ENCODE measurements around the gene PSMG3. TPM values are rescaled to one million over a fixed set of nuclear protein-coding genes. Genes with fewer than 3 reads are reported as not detected.

The PSMG3 gene
- total and polyA plus RNA-seq, 2 of the 8 experiments (the other 6 are each of a cell fraction or from before 2014, with no cell fraction given), result 30.2 to 62.0 TPM

- no peak overlapping the region for H3K56ac ChIP-seq (replicated peaks; ENCODE audit: insufficient read length, low read depth, low read length)
- no peaks in the 10 kb centered on the region for H3K27me3 ChIP-seq (replicated peaks in 1 of 4; ENCODE audit: control insufficient read depth in 3 of 4, extremely low read depth in 1 of 4, insufficient read depth in 3 of 4, low read length in 3 of 4)
- FAIRE-seq (no peak), DNase-seq (ENCODE audit: low read depth in 1 of 2, low spot score in 2 of 2) (no peak)
- H3K4ac ChIP-seq (replicated peaks; ENCODE audit: insufficient read length, low read depth, low read length), result no peak overlapping the region
- 92% methylated on average over 55 of the region's 73 CpGs; no CpG with 5 or more reads in 1 of the 2 experiments for WGBS, 2 experiments (ENCODE audit: extremely low coverage in 1 of 2, insufficient coverage in 1 of 2, insufficient read length in 1 of 2, insufficient replicate concordance in 2 of 2, low coverage in 1 of 2, low lambda C conversion rate in 2 of 2, missing lambda C conversion rate in 1 of 2)
- no peak overlapping the region for H3K14ac ChIP-seq (ENCODE audit: insufficient read length)
- H2BK5ac ChIP-seq (ENCODE audit: low read depth, low read length), result 0 out of 2 replicates have a peak overlapping the region, but pooled peaks have one; percentile 8
- no peaks in the 10 kb centered on the region for H3K23me2 ChIP-seq (ENCODE audit: low read depth, low read length)
- H2BK120ac ChIP-seq (replicated peaks; ENCODE audit: low read depth, low read length), result no peak overlapping the region
- no peak overlapping the region for H3K27ac ChIP-seq (ENCODE audit: low read depth, low read length)
- no peak overlapping the region for H3K4me3 ChIP-seq (ENCODE audit: extremely low read depth in 1 of 4, insufficient read depth in 2 of 4, low read depth in 3 of 4, low read length in 4 of 4)
- H4K5ac ChIP-seq (ENCODE audit: insufficient read length, low read depth, low read length), result no peak overlapping the region
- TF ChIP-seq USF2 (IDR thresholded peaks at IDR 0.05; ENCODE audit: low read length), result no peak
- no peak for TF ChIP-seq YY1 (IDR thresholded peaks at IDR 0.05; ENCODE audit: low read depth, low read length)
- no peak for TF ChIP-seq JUND (IDR thresholded peaks at IDR 0.05; ENCODE audit: low read length)
- H3K4me2 ChIP-seq (ENCODE audit: insufficient read depth in 1 of 2, low read depth in 2 of 2, low read length in 2 of 2), result no peak overlapping the region
- ChIA-PET POLR2A (ENCODE audit: partially characterized antibody) (interaction anchor here (2.6 kb wide), 1 partner anchor 13 kb away, joined by 7 read pairs; no protein-coding TSS in a partner anchor), CTCF (ENCODE audit: partially characterized antibody) (interaction anchor here (0.5 to 1.8 kb wide), 5 partner anchors 15 to 278 kb away, joined by 3 to 7 read pairs (median 4); partner anchors contain the start of gene TMEM184A)
- H2AFZ ChIP-seq (ENCODE audit: low read length), result no peak overlapping the region
- no peak overlapping the region for H2BK20ac ChIP-seq (ENCODE audit: low read length)
- H3K79me2 ChIP-seq (ENCODE audit: control insufficient read depth in 1 of 2, insufficient read depth in 2 of 2, low read length in 2 of 2), result peaks cover 0 to 32% of the 10 kb centered on the region in 2 experiments; a peak in 3 of 4 replicates
- H3K23ac ChIP-seq (ENCODE audit: insufficient read length), result no peak overlapping the region
- H3K9ac ChIP-seq (replicated peaks in 1 of 4; ENCODE audit: extremely low read depth in 1 of 4, low read depth in 3 of 4, low read length in 3 of 4), result no peak overlapping the region
- no peak overlapping the region for H3K18ac ChIP-seq (ENCODE audit: extremely low read depth, low read length)
- no peak overlapping the region for H2AK5ac ChIP-seq (ENCODE audit: low read depth, low read length)
- no peak overlapping the region for H4K91ac ChIP-seq (replicated peaks; ENCODE audit: insufficient read length, low read length)
- no peak overlapping the region; the same call in 1 of the 2 replicates for H4K8ac ChIP-seq (ENCODE audit: extremely low read depth, insufficient read depth, low read length)
- H3K9me3 ChIP-seq (ENCODE audit: insufficient read depth in 2 of 2, low read depth in 1 of 2, low read length in 1 of 2), result no peaks in the 10 kb centered on the region
- peaks cover 9 to 15% of the 10 kb centered on the region in 2 experiments for H4K20me1 ChIP-seq (replicated peaks in 1 of 2; ENCODE audit: control insufficient read depth in 1 of 2, insufficient read depth in 2 of 2, low read length in 2 of 2)
- peaks cover 6% of the 10 kb centered on the region; the same call in 1 of the 2 replicates for H3K79me1 ChIP-seq (ENCODE audit: low read depth, low read length)
- H3K4me1 ChIP-seq (replicated peaks in 1 of 4; ENCODE audit: control insufficient read depth in 3 of 4, insufficient read depth in 4 of 4, low read length in 3 of 4), result peaks cover 9 to 23% (median 16%) of the 10 kb centered on the region in 4 experiments; a peak in 6 of 7 replicates
- H2BK12ac ChIP-seq (ENCODE audit: low read depth, low read length), result no peak overlapping the region
- peaks cover 0 to 17% (median 0%) of the 10 kb centered on the region in 4 experiments; a peak in 4 of 8 replicates for H3K36me3 ChIP-seq (ENCODE audit: control insufficient read depth in 2 of 4, insufficient read depth in 4 of 4, low read length in 3 of 4)
- H2BK15ac ChIP-seq (ENCODE audit: low read length), result no peak overlapping the region
Observed at GRCh38 chr7:1539882-1540775, 29.7 kb downstream of the PSMG3 start.
